Activated CD8-positive, alpha-beta memory T cell treated with anti-CD3 and anti-CD28 coated beads for 48 hours (primary cell): ENCODE measurements around the gene MCUB.
"Not testable (repeated sequence)": the region's sequence is repeated elsewhere in the genome, so short reads cannot be mapped to it uniquely, and the experiment has no call there.

Experiments
- DNase-seq, 3 experiments: peaks; one replicate each; pipeline ENCODE4 v3.0.0-alpha.2; 2020; ENCODE audit warnings: low read depth in 2 of 3, low spot score in 2 of 3

Gene MCUB

GRCh38 chr4:109678472-109678871, 118.4 kb downstream of the MCUB start:
- not testable (repeated sequence) for DNase-seq

GRCh38 chr4:109678925-109679324, 118.9 kb downstream of the MCUB start:
- DNase-seq = not testable (repeated sequence)

GRCh38 chr4:109682875-109683274, 122.8 kb downstream of the MCUB start:
- no peak for DNase-seq

- DNase-seq = no peak
Measured at GRCh38 chr4:109683621-109684253, 123.7 kb downstream of the MCUB start.

GRCh38 chr4:109684727-109685126, 124.7 kb downstream of the MCUB start:
- no peak for DNase-seq

- DNase-seq = no peak
Measured at GRCh38 chr4:109690690-109691410, 130.8 kb downstream of the MCUB start.

DNA sequence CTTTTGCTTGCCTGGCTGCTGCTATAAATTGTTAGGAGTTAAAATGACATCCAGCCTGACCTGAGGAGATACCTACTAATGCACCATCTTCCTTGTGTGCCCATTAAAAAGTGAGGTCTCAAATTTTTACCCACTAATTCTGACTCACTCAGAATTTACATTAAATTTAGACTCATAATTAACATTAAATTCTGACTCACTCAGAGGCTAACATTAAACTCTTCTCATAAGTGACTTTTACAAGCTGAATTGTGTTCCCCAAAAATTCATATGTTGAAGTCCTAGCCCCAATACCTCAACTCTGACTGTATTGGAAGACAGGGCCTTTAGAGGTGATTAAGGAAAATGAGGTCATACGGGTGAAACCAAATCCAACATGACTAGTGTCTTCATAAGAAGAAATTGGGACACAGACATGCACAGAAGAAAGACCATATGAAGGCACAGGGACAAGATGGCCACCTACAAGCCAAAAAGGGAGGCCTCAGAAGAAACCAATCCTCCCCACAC, 131.4 kb downstream of the MCUB start:
- no peak for DNase-seq

DNA sequence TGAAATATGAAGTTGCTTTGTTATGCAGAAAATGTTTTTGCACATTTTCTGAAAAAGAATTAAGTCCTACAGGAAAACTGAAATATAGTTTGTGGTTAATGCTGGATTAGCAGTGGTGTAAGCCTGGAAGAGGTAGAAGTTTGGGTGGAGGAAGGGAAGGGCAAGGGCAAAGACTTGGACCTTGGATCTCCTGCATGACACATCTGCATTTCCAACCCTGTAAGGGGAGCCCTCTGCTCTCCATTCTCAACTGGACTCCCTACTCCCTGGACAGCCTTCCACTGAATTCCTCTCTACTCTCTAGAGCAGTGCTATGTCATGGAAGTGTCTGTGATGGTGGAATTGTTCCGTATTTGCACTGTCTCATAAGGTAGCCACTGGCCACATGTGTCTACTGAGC, 138.6 kb downstream of the MCUB start:
- no peak for DNase-seq

DNA sequence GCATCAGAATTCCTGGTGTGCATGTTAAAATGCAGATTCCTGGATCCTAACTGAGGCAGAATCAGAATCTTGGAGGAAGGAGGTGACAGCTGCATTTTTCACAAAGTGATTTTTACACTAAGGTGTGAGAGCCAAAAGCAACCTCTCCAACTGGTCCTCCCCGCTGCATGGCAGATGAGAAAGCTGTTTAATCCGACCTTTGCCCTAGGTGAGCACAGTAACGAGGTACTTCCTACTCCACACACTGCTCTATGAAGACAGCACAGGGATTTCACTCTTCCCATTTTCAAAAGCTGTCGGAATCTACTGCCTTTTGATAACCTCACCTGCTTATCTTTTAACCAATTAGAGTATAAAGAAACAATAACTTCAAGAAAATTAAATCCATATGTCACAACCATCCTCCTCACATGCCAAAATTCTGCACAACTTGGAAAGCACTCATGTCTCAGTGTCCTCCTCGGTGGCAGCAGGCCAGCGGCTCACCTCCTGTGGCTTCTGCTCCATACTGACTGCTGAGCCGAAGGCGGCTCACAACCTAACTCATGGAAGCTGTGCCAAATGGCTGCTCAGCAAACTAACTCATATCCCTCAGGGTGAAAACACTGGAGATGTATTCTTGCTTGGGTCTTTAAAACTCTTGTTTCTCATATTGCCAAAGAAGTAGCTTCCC, 139.6 kb downstream of the MCUB start:
- DNase-seq = no peak

DNA sequence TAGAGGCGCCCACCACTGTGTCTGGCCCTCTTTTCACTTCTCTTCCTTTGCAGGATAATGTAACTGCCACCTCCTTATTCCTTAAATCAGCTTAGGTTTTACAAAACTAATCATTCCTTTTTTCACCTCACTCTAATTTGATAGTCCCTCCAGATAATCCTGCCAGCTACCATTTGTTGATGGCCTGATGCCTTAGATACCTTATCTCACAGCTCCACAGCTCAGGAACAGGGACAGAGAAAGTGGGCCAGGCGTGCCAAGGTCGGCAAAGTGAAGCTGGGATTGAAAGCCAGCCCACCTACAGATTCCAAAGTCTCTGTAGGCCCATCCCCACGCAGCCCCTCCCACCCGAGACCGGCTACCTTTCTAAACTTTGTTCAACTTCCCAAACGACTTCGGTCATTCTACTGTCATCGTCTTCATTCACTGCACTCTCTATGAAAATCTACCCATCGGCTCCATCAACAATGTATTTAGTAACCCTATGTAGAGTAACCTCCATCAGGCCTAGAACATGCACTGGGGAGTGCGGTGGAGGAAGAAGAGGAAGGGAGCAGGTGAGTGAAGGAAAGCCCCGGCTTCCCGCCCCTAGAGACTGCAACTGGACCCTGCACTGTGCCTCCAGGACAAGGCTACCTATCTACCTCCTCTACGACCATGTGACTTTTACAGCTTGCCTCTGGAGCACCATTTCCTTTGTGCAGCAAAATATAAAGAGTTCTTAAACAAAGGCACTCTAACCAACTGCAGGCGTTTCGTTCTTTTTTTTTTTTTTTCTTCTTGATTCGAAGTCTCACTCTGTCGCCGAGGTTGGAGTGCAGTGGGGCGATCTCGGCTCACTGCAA, 141.7 kb downstream of the MCUB start:
- no peak for DNase-seq

DNA sequence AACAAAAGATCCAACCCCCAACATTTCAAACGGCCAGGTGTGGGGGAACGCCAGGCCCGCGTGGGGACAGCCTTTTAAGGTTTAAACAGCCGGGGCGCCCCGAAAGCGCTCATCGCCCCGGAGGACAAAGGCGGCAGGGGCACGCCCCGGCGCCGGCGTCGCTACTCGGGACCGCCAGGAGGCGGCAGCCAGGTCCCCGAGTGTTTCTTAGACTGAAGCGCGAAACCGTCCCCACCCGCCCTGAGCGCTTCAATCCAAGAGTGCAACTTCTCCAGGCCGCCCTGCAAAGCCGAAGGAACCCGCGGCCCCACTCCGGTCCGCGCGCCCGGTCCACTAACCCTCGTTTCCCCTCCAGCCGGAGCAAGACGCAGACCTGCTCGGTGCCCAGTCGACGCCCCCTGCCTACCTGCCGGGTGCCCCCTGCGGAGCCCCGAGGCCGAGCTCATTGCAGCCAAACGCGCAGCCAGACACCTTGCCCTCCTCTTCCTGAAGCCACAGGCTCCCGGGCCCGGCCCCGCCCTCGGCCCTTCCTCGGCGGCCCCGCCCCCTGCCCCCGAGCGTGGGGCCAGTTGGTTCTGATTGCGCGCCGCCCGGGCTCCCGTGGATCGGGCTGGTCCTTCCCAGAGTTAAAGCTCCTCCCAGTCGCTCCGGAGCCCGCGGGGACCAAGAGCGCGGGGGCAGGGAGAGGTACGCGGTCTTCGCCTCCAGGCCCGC, 143.1 kb downstream of the MCUB start, which contains the start of gene CASP6:
Gene CASP6, minus strand, starts transcription at position 496 of the 714 bp plus-strand sequence. Its CDS starts 50 bp downstream, at position 446.
- DNase-seq = peak; percentile 24 to 46 (median 43)

DNA sequence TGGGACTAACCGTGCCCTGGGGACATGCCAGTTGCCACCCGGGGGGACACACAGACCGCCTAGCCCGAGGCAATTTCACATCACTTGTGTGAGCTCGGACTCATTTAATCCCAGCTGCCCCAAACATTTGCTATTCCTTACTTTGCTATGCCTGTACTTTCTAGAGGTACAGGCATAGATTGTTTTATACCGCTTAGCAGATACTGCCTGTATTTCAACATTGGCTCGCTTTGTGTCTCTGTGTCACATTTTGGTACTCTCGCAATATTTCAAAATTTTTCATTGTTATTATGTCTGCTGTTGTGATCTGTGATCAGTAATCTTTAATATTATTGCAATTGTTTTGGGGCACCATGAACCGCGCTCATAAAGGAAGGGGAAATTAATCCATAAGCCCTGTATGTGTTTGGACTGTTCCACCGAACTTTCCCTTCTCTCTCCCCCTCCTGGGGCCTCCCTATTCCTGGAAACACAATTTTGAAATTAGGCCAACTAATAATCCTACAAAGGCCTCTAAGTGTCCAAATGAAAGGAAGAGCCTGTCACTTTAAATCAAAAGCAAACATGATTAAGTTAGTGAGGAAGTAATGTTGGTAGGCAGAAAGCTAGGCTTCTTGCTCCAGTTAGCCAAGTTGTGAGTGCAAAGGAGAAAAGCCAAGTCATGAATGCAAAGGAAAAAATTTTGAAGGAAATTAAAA, 143.8 kb downstream of the MCUB start:
- DNase-seq = no peak

DNA sequence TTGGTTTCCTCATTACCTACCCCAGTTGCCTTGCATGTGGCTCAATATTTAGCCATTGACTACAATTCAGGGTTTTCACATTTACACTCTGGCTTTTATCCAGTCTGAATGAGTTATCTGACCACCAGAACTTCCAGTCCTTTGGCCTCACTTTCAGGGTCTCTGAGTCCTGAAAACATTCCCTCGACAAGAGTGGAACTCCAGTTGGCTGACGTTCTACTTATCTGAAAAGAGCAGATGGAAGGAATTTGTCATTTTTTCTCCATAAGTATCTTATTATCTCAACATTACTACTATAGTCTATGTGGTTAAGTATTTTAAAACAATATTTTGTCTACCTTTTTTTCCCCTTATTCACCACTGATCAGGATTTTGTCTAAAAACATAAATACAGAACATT, 148.4 kb downstream of the MCUB start:
- no peak for DNase-seq

DNA sequence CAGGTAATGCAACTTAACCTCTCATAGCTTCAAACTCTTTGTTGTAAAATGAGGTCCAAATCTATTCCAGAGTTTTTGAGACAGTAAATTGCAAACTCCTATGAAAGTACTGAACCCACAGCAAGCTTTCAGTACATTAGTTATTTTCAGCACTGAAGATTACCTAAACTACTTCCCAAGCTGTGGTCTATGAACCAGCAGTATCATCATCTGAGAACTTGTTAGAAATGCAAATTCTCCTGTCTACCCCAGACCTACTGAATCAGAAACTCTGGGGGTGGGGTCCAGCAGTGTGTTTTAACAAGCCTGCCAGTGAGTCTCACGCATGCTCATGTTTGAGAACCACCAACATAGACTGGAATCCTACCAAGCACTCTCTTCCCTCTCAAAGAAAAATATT, 148.9 kb downstream of the MCUB start:
- DNase-seq = no peak

GRCh38 chr4:109713500-109713899, 153.5 kb downstream of the MCUB start:
- no peak for DNase-seq

DNA sequence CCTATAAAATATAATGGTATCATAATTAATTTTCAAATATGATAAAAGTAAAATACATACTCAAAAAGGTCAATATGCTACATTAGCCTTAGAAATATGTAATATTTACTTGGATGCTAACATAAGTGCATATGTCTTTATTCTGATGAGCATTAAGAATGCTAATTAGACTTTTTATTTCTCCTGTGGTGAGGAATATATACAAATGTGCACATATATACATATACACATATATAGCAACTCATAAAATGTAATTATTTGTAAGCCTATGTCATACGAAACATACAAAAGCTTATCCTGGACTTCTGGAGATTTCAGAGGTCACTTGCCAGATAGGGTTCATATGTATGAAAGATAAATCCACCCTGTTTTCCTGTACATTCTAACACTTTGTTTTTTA, 158.7 kb downstream of the MCUB start:
- DNase-seq = no peak

GRCh38 chr4:109719604-109720003, 159.6 kb downstream of the MCUB start:
- no peak for DNase-seq

DNA sequence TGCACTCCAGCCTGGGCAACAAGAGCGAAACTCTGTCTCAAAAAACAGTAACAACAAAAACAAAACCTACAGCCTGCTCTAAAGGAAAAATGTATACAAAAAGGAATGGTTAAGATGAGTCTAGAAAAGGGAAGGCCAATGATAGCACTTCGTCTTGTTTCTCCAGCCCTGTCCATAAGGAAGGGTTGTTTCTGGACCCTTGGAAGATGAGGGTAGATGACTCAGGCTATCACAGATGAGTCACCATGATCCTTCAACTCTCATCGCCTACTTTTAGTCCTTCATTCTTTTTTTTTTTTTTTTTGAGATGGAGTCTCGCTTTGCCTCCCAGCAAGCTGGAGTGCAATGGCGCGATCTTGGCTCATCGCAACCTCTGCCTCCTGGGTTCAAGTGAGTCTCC, 161.0 kb downstream of the MCUB start:
- DNase-seq = no peak

DNA sequence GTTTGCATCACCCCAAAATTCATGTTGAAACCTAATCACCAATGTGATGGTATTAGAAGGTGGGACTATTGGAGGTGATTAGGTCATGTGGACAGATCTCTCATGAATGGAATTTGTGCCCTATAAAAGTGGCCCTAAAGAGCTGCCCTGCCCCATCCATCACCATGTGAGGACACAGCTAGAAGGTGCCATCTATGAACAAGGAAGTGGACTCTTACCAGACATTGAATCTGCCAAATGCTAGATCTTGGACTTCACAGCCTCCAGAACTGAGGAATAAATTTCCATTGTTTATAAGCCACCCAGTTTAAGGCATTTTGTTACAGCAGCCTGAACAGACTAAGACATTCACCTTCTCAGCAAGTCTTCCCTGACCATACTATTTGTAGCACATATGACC, 162.3 kb downstream of the MCUB start:
- no peak for DNase-seq

DNA sequence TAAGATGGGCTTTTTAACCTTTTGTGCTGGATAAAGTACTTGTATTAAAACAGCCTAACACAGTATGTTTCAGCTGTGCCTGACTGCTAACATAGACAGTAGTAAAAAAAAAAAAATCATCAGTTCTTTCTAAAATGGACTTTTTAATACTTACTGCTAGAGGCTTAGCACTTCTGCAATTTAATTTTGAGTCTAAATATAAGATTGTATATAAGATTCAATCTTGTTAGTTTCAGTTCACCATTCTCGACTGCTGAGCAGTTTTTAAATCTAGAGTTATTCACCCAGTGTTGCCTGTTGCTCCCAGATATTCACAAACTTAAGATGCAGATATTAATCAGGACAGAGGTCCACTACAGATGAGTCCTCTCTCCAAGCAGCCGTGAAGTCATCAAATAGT, 163.1 kb downstream of the MCUB start:
- DNase-seq = no peak
